ENCODE data around the gene RIBC2. TPM values are rescaled to one million over a fixed set of nuclear protein-coding genes. Genes with fewer than 3 reads are reported as not detected.

RIBC2 gene
- total RNA-seq, 1 experiment from 2014 or later: 2.7 TPM

GRCh38 chr22:45442116-45442515 is 28.6 kb downstream of the RIBC2 start:
- TF ChIP-seq CTCF (conservative IDR thresholded peaks at IDR 0.05; ENCODE audit: low read depth, low read length) (no peak), EZH2phosphoT487 (IDR thresholded peaks at IDR 0.05; ENCODE audit: borderline replicate concordance, low read length) (no peak)
- intact Hi-C loops (cut with micrococcal nuclease): no loop called here
- H3K4me2 ChIP-seq (ENCODE audit: low read length): no peak overlapping the region
- DNase-seq: no peak
- no peaks in the 10 kb centered on the region for H3K36me3 ChIP-seq (ENCODE audit: low read depth, low read length)
- H3K27me3 ChIP-seq (ENCODE audit: low read length): no peaks in the 10 kb centered on the region
- peaks cover 3% of the 10 kb centered on the region; the same call in 1 of the 2 replicates for H3K4me1 ChIP-seq (ENCODE audit: insufficient read depth, low read length)
- ATAC-seq: no peak
- H3F3A ChIP-seq (ENCODE audit: low read length, unreplicated experiment): no peaks in the 10 kb centered on the region
- H3K27ac ChIP-seq (ENCODE audit: low read length): no peak overlapping the region
- H3K4me3 ChIP-seq (ENCODE audit: low read length): no peak overlapping the region
- no TSS peak for BruUV-seq (replicated peaks)
- no peaks in the 10 kb centered on the region for H4K20me1 ChIP-seq (ENCODE audit: low read length)
- no peaks in the 10 kb centered on the region for H3K9me2 ChIP-seq (replicated peaks; ENCODE audit: low read length)
- ChIA-PET CTCF (no interaction called here), POLR2A (ENCODE audit: unreplicated experiment) (interaction anchor here (0.5 kb wide), 1 partner anchor 26 kb away, joined by 6 read pairs; no protein-coding TSS in a partner anchor)
- H3K9ac ChIP-seq (ENCODE audit: low read length): no peak overlapping the region
- H2AFZ ChIP-seq (ENCODE audit: low read length): no peak overlapping the region
- H3K79me2 ChIP-seq (ENCODE audit: low read length): no peaks in the 10 kb centered on the region
- H3K9me3 ChIP-seq (ENCODE audit: low read length): no peaks in the 10 kb centered on the region

GRCh38 chr22:45444168-45444567 is 30.7 kb downstream of the RIBC2 start:
- Histone ChIP-seq H2AFZ (ENCODE audit: low read length) (no peak overlapping the region), H3K4me3 (ENCODE audit: low read length) (no peak overlapping the region), H3K27me3 (ENCODE audit: low read length) (no peaks in the 10 kb centered on the region), H4K20me1 (ENCODE audit: low read length) (no peaks in the 10 kb centered on the region), H3K27ac (ENCODE audit: low read length) (no peak overlapping the region), H3K9me3 (ENCODE audit: low read length) (no peaks in the 10 kb centered on the region), H3K4me2 (ENCODE audit: low read length) (no peak overlapping the region), H3K4me1 (ENCODE audit: insufficient read depth, low read length) (peaks cover 3% of the 10 kb centered on the region; the same call in 1 of the 2 replicates), H3F3A (ENCODE audit: low read length, unreplicated experiment) (no peaks in the 10 kb centered on the region), H3K9me2 (replicated peaks; ENCODE audit: low read length) (no peaks in the 10 kb centered on the region), H3K9ac (ENCODE audit: low read length) (no peak overlapping the region), H3K79me2 (ENCODE audit: low read length) (no peaks in the 10 kb centered on the region), H3K36me3 (ENCODE audit: low read depth, low read length) (no peaks in the 10 kb centered on the region)
- no peak for TF ChIP-seq CTCF (conservative IDR thresholded peaks at IDR 0.05; ENCODE audit: low read depth, low read length)
- TF ChIP-seq EZH2 (IDR thresholded peaks at IDR 0.05; ENCODE audit: low read length, unreplicated experiment): no peak
- no peak for TF ChIP-seq EZH2phosphoT487 (IDR thresholded peaks at IDR 0.05; ENCODE audit: borderline replicate concordance, low read length)
- ATAC-seq (no peak), DNase-seq (no peak)
- intact Hi-C loops (cut with micrococcal nuclease): no loop called here
- ChIA-PET CTCF (no interaction called here), POLR2A (ENCODE audit: unreplicated experiment) (no interaction called here)
- no TSS peak for BruUV-seq (replicated peaks)

GRCh38 chr22:45445031-45445710 is 31.7 kb downstream of the RIBC2 start:
- Histone ChIP-seq H3K4me1 (ENCODE audit: insufficient read depth, low read length) (peaks cover 3% of the 10 kb centered on the region; the same call in 1 of the 2 replicates), H3F3A (ENCODE audit: low read length, unreplicated experiment) (no peaks in the 10 kb centered on the region), H3K36me3 (ENCODE audit: low read depth, low read length) (no peaks in the 10 kb centered on the region), H3K27ac (ENCODE audit: low read length) (no peak overlapping the region), H3K9me3 (ENCODE audit: low read length) (no peaks in the 10 kb centered on the region), H3K79me2 (ENCODE audit: low read length) (no peaks in the 10 kb centered on the region), H3K4me2 (ENCODE audit: low read length) (no peak overlapping the region), H3K4me3 (ENCODE audit: low read length) (no peak overlapping the region), H3K27me3 (ENCODE audit: low read length) (no peaks in the 10 kb centered on the region), H4K20me1 (ENCODE audit: low read length) (no peaks in the 10 kb centered on the region), H3K9ac (ENCODE audit: low read length) (no peak overlapping the region), H3K9me2 (replicated peaks; ENCODE audit: low read length) (no peaks in the 10 kb centered on the region), H2AFZ (ENCODE audit: low read length) (no peak overlapping the region)
- ATAC-seq (no peak), DNase-seq (no peak)
- intact Hi-C loops (cut with micrococcal nuclease): no loop called here
- ChIA-PET POLR2A (ENCODE audit: unreplicated experiment) (no interaction called here), CTCF (no interaction called here)
- TF ChIP-seq CTCF (conservative IDR thresholded peaks at IDR 0.05; ENCODE audit: low read depth, low read length): no peak
- no peak for TF ChIP-seq EZH2phosphoT487 (IDR thresholded peaks at IDR 0.05; ENCODE audit: borderline replicate concordance, low read length)
- no peak for TF ChIP-seq EZH2 (IDR thresholded peaks at IDR 0.05; ENCODE audit: low read length, unreplicated experiment)
- no TSS peak for BruUV-seq (replicated peaks)

Measured in PC-3 (cell line).